Type B pancreatic cell (in vitro differentiated cells): ENCODE results near the gene CLTCL1. TPM values are rescaled to one million over a fixed set of nuclear protein-coding genes. Genes with fewer than 3 reads are reported as not detected.

Experiments
- DNase-seq: peaks from one replicate; pipeline ENCODE4 v3.0.0; 2021; ENCODE audit warnings: mixed read lengths; ENCODE audit not compliant: unreplicated experiment; ENCODE audit errors: extremely low spot score
- H3K27ac Mint-ChIP-seq: 2 replicates; pipeline ENCODE4 v1.8.0; 2021; ENCODE audit warnings: mild to moderate bottlenecking, mixed read lengths
- H3K27me3 Mint-ChIP-seq: 2 replicates; pipeline ENCODE4 v1.8.0; 2021; ENCODE audit warnings: mixed read lengths
- H3K36me3 Mint-ChIP-seq: 2 replicates; pipeline ENCODE4 v1.8.0; 2021; ENCODE audit warnings: mixed read lengths
- H3K4me1 Mint-ChIP-seq: one replicate; pipeline ENCODE4 v1.8.0; 2021; ENCODE audit warnings: mixed read lengths; ENCODE audit not compliant: unreplicated experiment
- H3K4me3 Mint-ChIP-seq: 2 replicates; pipeline ENCODE4 v1.8.0; 2021; ENCODE audit warnings: mild to moderate bottlenecking, mixed read lengths
- H3K9me3 Mint-ChIP-seq: 2 replicates; pipeline ENCODE4 v1.8.0; 2021; ENCODE audit warnings: mixed read lengths
- total RNA-seq: library from RNA; stranded (reverse); gene quantifications from 2 replicates; pipeline ENCODE4 v1.2.1, GENCODE V29; 2021; ENCODE audit warnings: low replicate concordance
- TF ChIP-seq, protein P1 (sequence below): fragments of 200-600 bp; sonication (generic); conservative IDR thresholded peaks from 2 replicates; pipeline ENCODE4 v1.5.0; 2021; ENCODE audit warnings: antibody characterized with exemption, mild to moderate bottlenecking

Gene CLTCL1
- total RNA-seq, 1 donor from 2014 or later, result 11.6 TPM

DNA sequence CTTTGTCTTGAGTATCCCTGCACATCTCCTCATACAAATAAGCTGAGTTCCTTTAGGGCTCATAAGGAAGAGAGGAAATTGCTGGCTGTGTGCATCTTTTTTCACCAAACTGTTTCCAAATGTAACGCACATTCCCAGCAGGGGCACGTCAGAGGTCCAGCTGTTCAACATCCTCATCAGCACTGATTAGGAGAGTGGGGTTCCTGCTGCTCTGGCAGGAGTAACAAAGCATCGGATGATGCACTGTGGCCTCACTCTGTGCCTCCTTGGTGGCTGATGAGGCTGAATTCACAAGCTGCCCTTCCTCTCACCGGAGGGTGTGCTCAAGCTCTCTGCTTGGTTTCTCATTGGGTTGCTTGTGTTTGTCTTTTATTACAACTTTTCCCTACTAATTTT, 77.4 kb downstream of the CLTCL1 start:
- Mint-ChIP-seq H3K27ac (no peak overlapping the region), H3K4me3 (no peak overlapping the region), H3K9me3 (no peaks in the 10 kb centered on the region), H3K27me3 (no peaks in the 10 kb centered on the region), H3K4me1 (peaks cover 5% of the 10 kb centered on the region), H3K36me3 (peaks cover 11% of the 10 kb centered on the region)
- no peak for DNase-seq
- TF ChIP-seq, protein P1, sequence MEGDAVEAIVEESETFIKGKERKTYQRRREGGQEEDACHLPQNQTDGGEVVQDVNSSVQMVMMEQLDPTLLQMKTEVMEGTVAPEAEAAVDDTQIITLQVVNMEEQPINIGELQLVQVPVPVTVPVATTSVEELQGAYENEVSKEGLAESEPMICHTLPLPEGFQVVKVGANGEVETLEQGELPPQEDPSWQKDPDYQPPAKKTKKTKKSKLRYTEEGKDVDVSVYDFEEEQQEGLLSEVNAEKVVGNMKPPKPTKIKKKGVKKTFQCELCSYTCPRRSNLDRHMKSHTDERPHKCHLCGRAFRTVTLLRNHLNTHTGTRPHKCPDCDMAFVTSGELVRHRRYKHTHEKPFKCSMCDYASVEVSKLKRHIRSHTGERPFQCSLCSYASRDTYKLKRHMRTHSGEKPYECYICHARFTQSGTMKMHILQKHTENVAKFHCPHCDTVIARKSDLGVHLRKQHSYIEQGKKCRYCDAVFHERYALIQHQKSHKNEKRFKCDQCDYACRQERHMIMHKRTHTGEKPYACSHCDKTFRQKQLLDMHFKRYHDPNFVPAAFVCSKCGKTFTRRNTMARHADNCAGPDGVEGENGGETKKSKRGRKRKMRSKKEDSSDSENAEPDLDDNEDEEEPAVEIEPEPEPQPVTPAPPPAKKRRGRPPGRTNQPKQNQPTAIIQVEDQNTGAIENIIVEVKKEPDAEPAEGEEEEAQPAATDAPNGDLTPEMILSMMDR, result no peak

DNA sequence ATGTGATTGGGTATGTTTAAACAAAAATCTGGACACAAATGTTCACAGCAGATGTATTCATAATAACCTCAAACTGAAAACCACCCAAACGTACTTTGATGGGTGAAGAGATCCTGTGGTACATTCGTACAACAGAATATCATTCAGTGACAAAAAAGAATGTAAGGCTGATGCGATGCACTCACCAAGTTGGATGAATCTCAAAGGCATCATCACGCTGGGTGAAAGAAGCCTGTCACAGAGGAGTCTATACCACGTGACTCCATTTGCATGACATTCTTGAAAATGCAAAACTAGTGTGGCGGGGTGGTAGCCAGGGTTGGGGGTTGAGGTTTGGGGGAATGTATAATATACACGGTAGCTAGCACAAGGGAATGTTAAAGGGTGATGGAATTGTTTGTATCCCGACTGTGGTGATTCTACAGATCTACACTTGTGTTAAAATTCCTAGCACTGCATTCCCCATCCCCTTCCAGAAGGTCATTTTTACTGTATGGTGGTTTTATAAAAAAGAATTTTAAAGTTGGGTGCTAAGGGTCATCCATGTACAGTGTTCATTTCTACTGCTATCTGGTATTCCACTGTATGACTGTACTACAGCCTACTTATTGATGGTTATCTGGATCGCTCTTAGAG, 78.0 kb downstream of the CLTCL1 start:
- no peak for DNase-seq
- no peak overlapping the region for H3K27ac Mint-ChIP-seq

DNA sequence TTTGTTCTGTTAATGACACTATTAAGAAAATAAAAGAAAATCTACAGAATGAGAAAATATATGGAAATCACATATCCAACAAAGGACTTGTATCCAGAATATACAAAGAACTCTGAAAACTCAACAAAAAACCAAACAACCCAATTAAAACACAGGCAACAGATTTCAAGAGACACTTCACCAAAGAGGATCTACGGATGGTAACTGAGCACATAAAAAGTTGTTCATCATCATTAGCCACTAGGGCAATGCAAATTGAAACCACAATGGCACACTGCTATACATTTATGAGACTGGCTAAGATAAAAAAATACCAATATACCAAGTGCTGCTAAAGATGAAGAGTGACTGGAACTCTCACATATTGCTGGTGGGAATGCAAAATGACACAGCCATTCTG, 78.5 kb downstream of the CLTCL1 start:
- Mint-ChIP-seq H3K27ac (no peak overlapping the region), H3K9me3 (no peaks in the 10 kb centered on the region), H3K27me3 (no peaks in the 10 kb centered on the region), H3K4me3 (no peak overlapping the region), H3K36me3 (peaks cover 11% of the 10 kb centered on the region), H3K4me1 (peaks cover 7% of the 10 kb centered on the region)
- TF ChIP-seq, protein P1, result no peak
- DNase-seq, result no peak

More for the DNA sequence above, 78.0 kb downstream of the CLTCL1 start:
- H3K4me3 Mint-ChIP-seq, result no peak overlapping the region
- TF ChIP-seq, protein P1, result no peak
- H3K27me3 Mint-ChIP-seq, result no peaks in the 10 kb centered on the region
- no peaks in the 10 kb centered on the region for H3K9me3 Mint-ChIP-seq
- H3K36me3 Mint-ChIP-seq, result peaks cover 11% of the 10 kb centered on the region
- peaks cover 5% of the 10 kb centered on the region for H3K4me1 Mint-ChIP-seq

DNA sequence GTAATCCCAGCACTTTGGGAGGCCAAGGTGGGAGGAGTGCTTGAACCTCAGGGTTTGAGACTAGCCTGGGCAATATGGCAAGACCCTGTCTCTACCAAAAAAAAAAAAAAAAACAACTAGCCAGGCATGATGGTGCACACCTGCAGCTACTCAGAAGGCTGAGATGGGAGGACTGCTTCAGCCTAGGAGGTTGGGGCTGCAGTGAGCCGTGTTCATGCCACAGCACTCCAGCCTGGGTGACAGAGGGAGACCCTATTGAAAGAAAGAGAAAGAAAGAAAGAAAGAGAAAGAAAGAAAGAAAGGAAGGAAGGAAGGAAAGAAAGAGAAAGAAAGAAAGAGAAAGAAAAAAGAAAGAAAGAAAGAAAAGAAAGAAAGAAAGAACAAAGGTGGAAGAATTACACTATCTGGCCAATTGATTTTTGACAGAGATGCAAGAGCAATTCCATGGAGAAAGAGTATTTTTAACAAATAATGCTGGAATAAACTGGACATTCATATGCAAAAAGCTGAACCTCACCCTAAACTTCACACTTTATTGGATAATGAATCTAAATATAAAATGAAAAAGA, 79.1 kb downstream of the CLTCL1 start:
- H3K4me1 Mint-ChIP-seq, result peaks cover 6% of the 10 kb centered on the region
- no peaks in the 10 kb centered on the region for H3K27me3 Mint-ChIP-seq
- no peaks in the 10 kb centered on the region for H3K9me3 Mint-ChIP-seq
- TF ChIP-seq, protein P1, result no peak
- H3K4me3 Mint-ChIP-seq, result no peak overlapping the region
- peaks cover 8% of the 10 kb centered on the region for H3K36me3 Mint-ChIP-seq
- no peak overlapping the region for H3K27ac Mint-ChIP-seq
- no peak for DNase-seq

DNA sequence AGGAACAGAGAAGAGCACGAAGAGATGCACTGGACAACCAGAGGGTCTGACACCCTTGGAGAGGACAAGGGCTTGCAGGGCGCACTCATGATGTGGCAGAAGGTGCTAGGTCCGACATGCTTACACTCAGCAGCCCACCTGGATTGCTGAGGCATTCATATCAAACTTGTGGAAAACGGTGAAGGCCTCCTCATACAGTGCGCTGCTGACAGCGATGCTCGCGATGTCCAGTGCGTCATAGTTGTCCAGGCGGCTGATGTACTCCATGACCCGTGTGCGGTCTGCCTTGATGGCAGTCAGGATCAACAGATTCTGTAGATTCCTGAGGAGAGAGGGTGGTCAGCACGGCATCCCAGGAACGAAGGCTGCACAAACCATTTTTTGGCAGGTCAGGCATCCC, 81.3 kb downstream of the CLTCL1 start:
- H3K27me3 Mint-ChIP-seq, result no peaks in the 10 kb centered on the region
- H3K36me3 Mint-ChIP-seq, result peaks cover 8% of the 10 kb centered on the region
- no peaks in the 10 kb centered on the region for H3K9me3 Mint-ChIP-seq
- H3K4me1 Mint-ChIP-seq, result peaks cover 8% of the 10 kb centered on the region
- TF ChIP-seq, protein P1, result no peak
- no peak for DNase-seq
- no peak overlapping the region for H3K27ac Mint-ChIP-seq
- H3K4me3 Mint-ChIP-seq, result no peak overlapping the region
